ENCODE results near the gene ZC2HC1C.

Gene ZC2HC1C

DNA sequence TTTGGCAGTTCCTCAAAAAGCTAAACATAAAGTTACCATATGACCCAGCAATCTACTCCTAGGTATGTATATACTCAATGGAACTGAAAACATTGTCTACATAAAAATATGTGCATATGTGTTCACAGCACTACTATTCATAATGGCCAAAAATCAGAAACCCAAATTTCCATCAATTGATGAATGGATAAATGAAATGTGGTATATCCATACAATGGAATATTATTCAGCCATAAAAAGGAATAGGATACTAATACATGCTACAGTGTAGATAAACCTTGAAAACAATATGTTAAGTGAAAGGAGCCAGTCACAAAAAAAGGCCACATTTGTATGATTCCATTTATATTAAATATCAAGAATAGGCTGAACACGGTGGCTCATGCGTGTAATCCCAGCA lies 9.0 kb upstream of the ZC2HC1C start:
- Histone ChIP-seq H3K27me3 (ENCODE audit: insufficient read depth, low read length, poor library complexity, severe bottlenecking) (no peaks in the 10 kb centered on the region), H3K9me2 (replicated peaks; ENCODE audit: low read depth, low read length) (no peaks in the 10 kb centered on the region), H3K36me3 (ENCODE audit: insufficient read depth, low read length) (no peaks in the 10 kb centered on the region), H3K9me3 (ENCODE audit: insufficient read depth, low read depth, low read length) (no peaks in the 10 kb centered on the region), H3K4me1 (ENCODE audit: insufficient read depth, low read length, poor library complexity, severe bottlenecking) (peaks cover 9% of the 10 kb centered on the region), H2AFZ (ENCODE audit: low read length) (no peak overlapping the region), H3K9ac (ENCODE audit: low read depth, low read length, poor library complexity, severe bottlenecking) (no peak overlapping the region), H3F3A (ENCODE audit: low read depth) (no peaks in the 10 kb centered on the region), H3K4me3 (ENCODE audit: low read length, poor library complexity, severe bottlenecking) (no peak overlapping the region), H3K79me2 (ENCODE audit: insufficient read depth, low read length) (peaks cover 30% of the 10 kb centered on the region), H3K4me2 (ENCODE audit: low read depth, low read length, poor library complexity, severe bottlenecking) (no peak overlapping the region), H4K20me1 (ENCODE audit: insufficient read depth, low read length, poor library complexity, severe bottlenecking) (no peaks in the 10 kb centered on the region)
- TF ChIP-seq EZH2phosphoT487 (IDR thresholded peaks at IDR 0.05; ENCODE audit: borderline replicate concordance): no peak
- TF ChIP-seq, protein P1, sequence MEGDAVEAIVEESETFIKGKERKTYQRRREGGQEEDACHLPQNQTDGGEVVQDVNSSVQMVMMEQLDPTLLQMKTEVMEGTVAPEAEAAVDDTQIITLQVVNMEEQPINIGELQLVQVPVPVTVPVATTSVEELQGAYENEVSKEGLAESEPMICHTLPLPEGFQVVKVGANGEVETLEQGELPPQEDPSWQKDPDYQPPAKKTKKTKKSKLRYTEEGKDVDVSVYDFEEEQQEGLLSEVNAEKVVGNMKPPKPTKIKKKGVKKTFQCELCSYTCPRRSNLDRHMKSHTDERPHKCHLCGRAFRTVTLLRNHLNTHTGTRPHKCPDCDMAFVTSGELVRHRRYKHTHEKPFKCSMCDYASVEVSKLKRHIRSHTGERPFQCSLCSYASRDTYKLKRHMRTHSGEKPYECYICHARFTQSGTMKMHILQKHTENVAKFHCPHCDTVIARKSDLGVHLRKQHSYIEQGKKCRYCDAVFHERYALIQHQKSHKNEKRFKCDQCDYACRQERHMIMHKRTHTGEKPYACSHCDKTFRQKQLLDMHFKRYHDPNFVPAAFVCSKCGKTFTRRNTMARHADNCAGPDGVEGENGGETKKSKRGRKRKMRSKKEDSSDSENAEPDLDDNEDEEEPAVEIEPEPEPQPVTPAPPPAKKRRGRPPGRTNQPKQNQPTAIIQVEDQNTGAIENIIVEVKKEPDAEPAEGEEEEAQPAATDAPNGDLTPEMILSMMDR (conservative IDR thresholded peaks at IDR 0.05; ENCODE audit: low read length): no peak

DNA sequence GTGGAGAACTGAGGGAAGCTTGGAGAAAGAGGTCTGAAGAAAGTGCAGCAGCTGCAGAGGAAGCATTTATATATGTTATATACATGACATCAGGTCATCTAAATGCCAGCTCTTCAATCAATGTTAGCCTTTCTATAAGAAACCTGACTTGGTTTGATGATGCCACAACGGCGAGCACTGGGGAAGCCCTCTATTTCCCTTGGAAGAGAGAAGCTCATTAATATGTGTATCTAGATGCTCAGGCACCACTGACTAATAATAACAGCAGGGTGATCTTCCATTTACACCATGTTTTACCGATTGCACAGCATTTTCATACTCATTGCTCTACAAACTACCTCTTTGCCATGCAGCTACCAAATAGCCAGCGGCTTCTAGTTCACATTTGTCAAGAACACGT lies 6.4 kb upstream of the ZC2HC1C start:
- no peaks in the 10 kb centered on the region for H3K9me2 ChIP-seq (replicated peaks; ENCODE audit: low read depth, low read length)
- TF ChIP-seq EZH2phosphoT487 (IDR thresholded peaks at IDR 0.05; ENCODE audit: borderline replicate concordance): no peak
- TF ChIP-seq, protein P1 (conservative IDR thresholded peaks at IDR 0.05; ENCODE audit: low read length): no peak
- H3K9me3 ChIP-seq (ENCODE audit: insufficient read depth, low read depth, low read length): no peaks in the 10 kb centered on the region
- H3K4me1 ChIP-seq (ENCODE audit: insufficient read depth, low read length, poor library complexity, severe bottlenecking): peaks cover 9% of the 10 kb centered on the region
- H3F3A ChIP-seq (ENCODE audit: low read depth): no peaks in the 10 kb centered on the region
- H3K36me3 ChIP-seq (ENCODE audit: insufficient read depth, low read length): no peaks in the 10 kb centered on the region
- peaks cover 30% of the 10 kb centered on the region for H3K79me2 ChIP-seq (ENCODE audit: insufficient read depth, low read length)
- no peaks in the 10 kb centered on the region for H4K20me1 ChIP-seq (ENCODE audit: insufficient read depth, low read length, poor library complexity, severe bottlenecking)
- H3K27me3 ChIP-seq (ENCODE audit: insufficient read depth, low read length, poor library complexity, severe bottlenecking): no peaks in the 10 kb centered on the region
- peak overlapping the region; percentile 95 for H3K4me3 ChIP-seq (ENCODE audit: low read length, poor library complexity, severe bottlenecking)
- H3K9ac ChIP-seq (ENCODE audit: low read depth, low read length, poor library complexity, severe bottlenecking): peak overlapping the region; percentile 90
- peak overlapping the region; percentile 94; the same call in 1 of the 2 replicates for H2AFZ ChIP-seq (ENCODE audit: low read length)
- H3K4me2 ChIP-seq (ENCODE audit: low read depth, low read length, poor library complexity, severe bottlenecking): peak overlapping the region; percentile 90

DNA sequence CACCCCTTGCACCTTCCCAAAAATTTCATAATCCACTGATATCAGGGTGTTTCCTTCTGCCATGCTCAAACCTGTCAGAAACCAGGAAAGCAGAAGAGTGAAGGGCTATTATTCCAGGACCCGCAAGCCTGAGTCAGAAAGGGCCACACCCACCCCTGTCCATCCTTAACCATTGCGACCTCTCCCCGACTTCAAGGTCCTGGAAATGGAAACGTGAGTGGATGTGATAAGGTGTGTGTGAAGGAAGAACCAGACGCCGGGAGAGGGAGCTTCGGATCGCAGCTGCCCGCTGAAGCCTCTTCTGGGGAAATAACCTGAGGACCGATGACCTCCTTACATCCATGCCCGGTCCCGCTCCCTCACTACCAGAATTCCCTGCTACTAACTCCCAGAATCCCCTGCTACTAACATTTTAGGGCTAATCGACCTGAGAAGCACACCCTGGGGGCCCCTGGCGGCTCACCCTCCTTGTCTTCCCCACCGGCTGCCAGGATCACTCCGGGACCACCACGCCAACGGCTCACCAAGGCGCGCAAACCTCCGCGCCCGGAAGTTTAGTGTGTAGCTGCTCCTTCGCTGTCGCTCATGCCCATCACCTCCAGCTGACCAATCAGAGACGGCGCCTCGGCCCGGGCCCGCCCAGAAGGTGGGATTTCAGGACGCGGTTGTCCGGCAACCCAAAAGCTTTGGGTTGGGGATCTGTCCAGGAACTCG lies 5.8 kb upstream of the ZC2HC1C start, which contains the start of gene ACYP1:
Gene ACYP1 (minus strand): TSS at position 534 of the 714 bp plus-strand sequence. CDS start 471 bp downstream, at position 63.
- H3K4me3 ChIP-seq (ENCODE audit: low read length, poor library complexity, severe bottlenecking): peak within 1 kb of the TSS; percentile 95
- peaks cover 9% of the 10 kb centered on the region for H3K4me1 ChIP-seq (ENCODE audit: insufficient read depth, low read length, poor library complexity, severe bottlenecking)
- TF ChIP-seq EZH2phosphoT487 (IDR thresholded peaks at IDR 0.05; ENCODE audit: borderline replicate concordance): no peak
- H3K9me2 ChIP-seq (replicated peaks; ENCODE audit: low read depth, low read length): no peaks in the 10 kb centered on the region
- peak within 1 kb of the TSS; percentile 94 for H2AFZ ChIP-seq (ENCODE audit: low read length)
- no peaks in the 10 kb centered on the region for H3K27me3 ChIP-seq (ENCODE audit: insufficient read depth, low read length, poor library complexity, severe bottlenecking)
- H3K79me2 ChIP-seq (ENCODE audit: insufficient read depth, low read length): peaks cover 30% of the 10 kb centered on the region
- peak within 1 kb of the TSS; percentile 90 for H3K9ac ChIP-seq (ENCODE audit: low read depth, low read length, poor library complexity, severe bottlenecking)
- no peaks in the 10 kb centered on the region for H3K36me3 ChIP-seq (ENCODE audit: insufficient read depth, low read length)
- H4K20me1 ChIP-seq (ENCODE audit: insufficient read depth, low read length, poor library complexity, severe bottlenecking): no peaks in the 10 kb centered on the region
- no peaks in the 10 kb centered on the region for H3F3A ChIP-seq (ENCODE audit: low read depth)
- H3K4me2 ChIP-seq (ENCODE audit: low read depth, low read length, poor library complexity, severe bottlenecking): peak within 1 kb of the TSS; percentile 90
- H3K9me3 ChIP-seq (ENCODE audit: insufficient read depth, low read depth, low read length): no peaks in the 10 kb centered on the region

Measured in Loucy (cell line).